H1 (cell line): ENCODE data around the gene COX18. TPM values are rescaled to one million over a fixed set of nuclear protein-coding genes. Genes with fewer than 3 reads are reported as not detected.

Experiments used
- CTCF ChIA-PET: fragments of 300-600 bp; sonication (Branson Sonifier 250); formaldehyde crosslinking; loops from one replicate; lab custom pipeline; 2021; ENCODE audit not compliant: partially characterized antibody; lab: Charles Lee
- POLR2A ChIA-PET: fragments of 300-600 bp; sonication (Branson Sonifier 250); formaldehyde crosslinking; loops from one replicate; lab custom pipeline; 2021; ENCODE audit warnings: inconsistent platforms; ENCODE audit not compliant: partially characterized antibody; lab: Charles Lee
- DNase-seq, 2 experiments: peaks; one replicate each; pipeline versions ENCODE4 v3.0.0 to v3.0.0-alpha.2; 2010 to 2022; ENCODE audit warnings: low spot score in 2 of 2, low read depth in 1 of 2, mixed read lengths in 1 of 2
- FAIRE-seq: peaks from 2 replicates; lab custom pipeline; 2011; peaks lifted over from hg19 to GRCh38; lab: Jason Lieb, UNC
- H2AFZ ChIP-seq: 2 replicates; pipeline ENCODE4 v1.8.1; 2012; ENCODE audit warnings: low read length, inconsistent platforms
- H2AK5ac ChIP-seq: 2 replicates; pipeline ENCODE4 v1.6.1; 2013; ENCODE audit warnings: low read depth, low read length
- H2BK120ac ChIP-seq: replicated peaks from 2 replicates; pipeline ENCODE3; 2013; ENCODE audit warnings: low read depth, low read length, inconsistent platforms
- H2BK12ac ChIP-seq: 2 replicates; pipeline ENCODE4 v1.6.1; 2013; ENCODE audit warnings: low read depth, low read length
- H2BK15ac ChIP-seq: 2 replicates; pipeline ENCODE4 v1.6.1; 2013; ENCODE audit warnings: low read length
- H2BK20ac ChIP-seq: 2 replicates; pipeline ENCODE4 v1.6.1; 2013; ENCODE audit warnings: low read length
- H2BK5ac ChIP-seq: 2 replicates; pipeline ENCODE4 v1.6.1; 2013; ENCODE audit warnings: low read depth, low read length
- H3K14ac ChIP-seq: 2 replicates; pipeline ENCODE4 v1.6.1; 2013; ENCODE audit warnings: inconsistent platforms; ENCODE audit not compliant: insufficient read length
- H3K18ac ChIP-seq: 2 replicates; pipeline ENCODE4 v1.6.1; 2013; ENCODE audit warnings: low read length; ENCODE audit errors: extremely low read depth
- H3K23ac ChIP-seq: 2 replicates; pipeline ENCODE4 v1.6.1; 2013; ENCODE audit warnings: inconsistent platforms; ENCODE audit not compliant: insufficient read length
- H3K23me2 ChIP-seq: 2 replicates; pipeline ENCODE4 v1.6.1; 2013; ENCODE audit warnings: low read depth, low read length
- H3K27ac ChIP-seq: 2 replicates; pipeline ENCODE4 v1.6.1; 2011; ENCODE audit warnings: low read depth, low read length, inconsistent platforms
- H3K27me3 ChIP-seq, 4 experiments: replicated peaks in 1 of 4; 1 replicate in 1 of 4; 2 replicates in 3 of 4; pipeline versions ENCODE4 v1.6.1 to v1.8.1; 2011 to 2013; ENCODE audit warnings: low read length in 3 of 4, mild to moderate bottlenecking in 3 of 4, inconsistent platforms in 2 of 4, mixed read lengths in 2 of 4, moderate library complexity in 1 of 4; ENCODE audit not compliant: control insufficient read depth in 3 of 4, insufficient read depth in 3 of 4; ENCODE audit errors: extremely low read depth in 1 of 4
- H3K36me3 ChIP-seq, 4 experiments: 2 replicates each; pipeline versions ENCODE4 v1.6.1 to v1.8.1; 2011 to 2013; ENCODE audit warnings: mild to moderate bottlenecking in 4 of 4, low read length in 3 of 4, moderate library complexity in 2 of 4, control low read depth in 1 of 4, inconsistent platforms in 1 of 4; ENCODE audit not compliant: insufficient read depth in 4 of 4, control insufficient read depth in 2 of 4
- H3K4ac ChIP-seq: replicated peaks from 2 replicates; pipeline ENCODE3; 2013; ENCODE audit warnings: low read length, low read depth, mixed read lengths, inconsistent platforms; ENCODE audit not compliant: insufficient read length
- H3K4me1 ChIP-seq, 4 experiments: replicated peaks in 1 of 4; 1 replicate in 1 of 4; 2 replicates in 3 of 4; pipeline versions ENCODE4 v1.6.1 to v1.8.1; 2011 to 2013; ENCODE audit warnings: low read length in 3 of 4, inconsistent platforms in 2 of 4, mixed read lengths in 1 of 4; ENCODE audit not compliant: insufficient read depth in 4 of 4, control insufficient read depth in 3 of 4
- H3K4me2 ChIP-seq, 2 experiments: 2 replicates each; pipeline versions ENCODE4 v1.6.1 to v1.8.1; 2011 to 2013; ENCODE audit warnings: low read depth in 2 of 2, low read length in 2 of 2, control low read depth in 1 of 2, inconsistent platforms in 1 of 2, mild to moderate bottlenecking in 1 of 2; ENCODE audit not compliant: insufficient read depth in 1 of 2
- H3K4me3 ChIP-seq, 4 experiments: fragments of 200-600, 300-600 bp in 1 of 4; sonication (generic), shearing (Covaris generic), sonication (Bioruptor Twin) in 1 of 4; 2 replicates each; pipeline versions ENCODE4 v1.5.1 to v1.8.1; 2011 to 2016; ENCODE audit warnings: low read length in 4 of 4, low read depth in 3 of 4, control low read depth in 2 of 4, inconsistent platforms in 2 of 4, mild to moderate bottlenecking in 2 of 4, mixed read lengths in 1 of 4, moderate library complexity in 1 of 4; ENCODE audit not compliant: insufficient read depth in 2 of 4; ENCODE audit errors: extremely low read depth in 1 of 4
- H3K56ac ChIP-seq: replicated peaks from 2 replicates; pipeline ENCODE3; 2013; ENCODE audit warnings: low read depth, mild to moderate bottlenecking, mixed read lengths, low read length, inconsistent platforms; ENCODE audit not compliant: insufficient read length
- H3K79me1 ChIP-seq: 2 replicates; pipeline ENCODE4 v1.6.1; 2013; ENCODE audit warnings: low read depth, low read length, control low read depth
- H3K79me2 ChIP-seq, 2 experiments: 2 replicates each; pipeline versions ENCODE4 v1.6.1 to v1.8.1; 2012 to 2013; ENCODE audit warnings: low read length in 2 of 2, mild to moderate bottlenecking in 2 of 2, inconsistent platforms in 1 of 2; ENCODE audit not compliant: insufficient read depth in 2 of 2, control insufficient read depth in 1 of 2
- H3K9ac ChIP-seq, 4 experiments: replicated peaks in 1 of 4; 1 replicate in 1 of 4; 2 replicates in 3 of 4; pipeline versions ENCODE4 v1.6.1 to v1.8.1; 2011 to 2013; ENCODE audit warnings: low read depth in 3 of 4, low read length in 3 of 4, control low read depth in 2 of 4, mild to moderate bottlenecking in 2 of 4, moderate library complexity in 2 of 4, inconsistent platforms in 1 of 4; ENCODE audit errors: extremely low read depth in 1 of 4
- H3K9me3 ChIP-seq, 2 experiments: 2 replicates each; pipeline versions ENCODE4 v1.6.1 to v1.8.1; 2012 to 2013; ENCODE audit warnings: mild to moderate bottlenecking in 2 of 2, moderate library complexity in 2 of 2, control low read depth in 1 of 2, inconsistent platforms in 1 of 2, low read depth in 1 of 2, low read length in 1 of 2, mixed read lengths in 1 of 2; ENCODE audit not compliant: insufficient read depth in 2 of 2
- H4K20me1 ChIP-seq, 2 experiments: replicated peaks in 1 of 2; 2 replicates each; pipeline versions ENCODE3 to v1.8.1; 2011 to 2013; ENCODE audit warnings: inconsistent platforms in 2 of 2, low read length in 2 of 2, mild to moderate bottlenecking in 1 of 2; ENCODE audit not compliant: insufficient read depth in 2 of 2, control insufficient read depth in 1 of 2
- H4K5ac ChIP-seq: 2 replicates; pipeline ENCODE4 v1.6.1; 2013; ENCODE audit warnings: low read length, low read depth, mixed read lengths, inconsistent platforms; ENCODE audit not compliant: insufficient read length
- H4K8ac ChIP-seq: 2 replicates; pipeline ENCODE4 v1.8.0; 2013; ENCODE audit warnings: mild to moderate bottlenecking, moderate library complexity, low read length, inconsistent platforms; ENCODE audit not compliant: insufficient read depth; ENCODE audit errors: extremely low read depth
- H4K91ac ChIP-seq: replicated peaks from 2 replicates; pipeline ENCODE3; 2013; ENCODE audit warnings: low read length, mixed read lengths, inconsistent platforms; ENCODE audit not compliant: insufficient read length
- JUND ChIP-seq: IDR thresholded peaks from 2 replicates; pipeline ENCODE4 v1.6.1; 2011; ENCODE audit warnings: mild to moderate bottlenecking, improper control_type of control experiment, low read length
- MAFK ChIP-seq: IDR thresholded peaks from 2 replicates; pipeline ENCODE4 v1.6.1; 2012; ENCODE audit warnings: low read depth, mild to moderate bottlenecking, improper control_type of control experiment, low read length
- RBBP5 ChIP-seq: IDR thresholded peaks from 2 replicates; pipeline ENCODE4 v1.7.1; 2012; ENCODE audit warnings: low read depth, mild to moderate bottlenecking, inconsistent platforms, low read length, moderate library complexity, borderline replicate concordance
- RXRA ChIP-seq: IDR thresholded peaks from 2 replicates; pipeline ENCODE4 v1.6.1; 2011; ENCODE audit warnings: low read depth, mild to moderate bottlenecking, low read length, moderate library complexity; ENCODE audit not compliant: insufficient read depth
- TAF7 ChIP-seq: optimal IDR thresholded peaks from 2 replicates; pipeline ENCODE3; 2011; ENCODE audit warnings: low read depth, mild to moderate bottlenecking, inconsistent platforms, low read length, moderate library complexity, borderline replicate concordance
- ZNF274 ChIP-seq: IDR thresholded peaks from 2 replicates; pipeline ENCODE4 v1.7.0; 2012; ENCODE audit warnings: low read length, borderline replicate concordance; ENCODE audit errors: extremely low read depth
- WGBS, 2 experiments: shearing (Covaris generic) in 1 of 2; methylation state at CpG; one replicate each; pipeline versions ENCODE4 v1.1.6 to v1.1.7; 2013 to 2015; ENCODE audit warnings: low lambda C conversion rate in 2 of 2, mixed read lengths in 2 of 2, inconsistent platforms in 1 of 2, low coverage in 1 of 2, missing lambda C conversion rate in 1 of 2; ENCODE audit not compliant: insufficient replicate concordance in 2 of 2, insufficient coverage in 1 of 2, insufficient read length in 1 of 2; ENCODE audit errors: extremely low coverage in 1 of 2, missing lambda C conversion rate in 1 of 2; 5-methylcytosine and 5-hydroxymethylcytosine counted together
- polyA plus RNA-seq, 7 experiments: library from polyadenylated mRNA; depleted of rRNA in 3 of 7; stranded (reverse) in 5 of 7; unstranded in 2 of 7; fragments of >200 nt in 5 of 7; fragments of 200-250 nt in 2 of 7; gene quantifications; 1 replicate in 5 of 7; 2 replicates in 1 of 7; 4 replicates in 1 of 7; pipeline versions ENCODE4 v1.2.1 to v1.2.3, GENCODE V29; 2011 to 2013; ENCODE audit warnings: missing spikeins in 2 of 7, mixed read lengths in 2 of 7
- total RNA-seq: library from RNA; stranded (reverse); fragmentation: NEBNext Ultra II Directional; extraction: Animal tissue kit (Norgen Biotek cat#: 25700); gene quantifications from 2 replicates; pipeline ENCODE4 v1.2.1, GENCODE V29; 2021
- TF ChIP-seq, protein P1 (sequence below): IDR thresholded peaks from 2 replicates; pipeline ENCODE4 v1.6.1; 2011; ENCODE audit warnings: low read depth, mild to moderate bottlenecking, low read length; ENCODE audit not compliant: insufficient read depth
- TF ChIP-seq, protein P2 (sequence below), 3 experiments: IDR thresholded peaks; 1 replicate in 2 of 3; 2 replicates in 1 of 3; pipeline versions ENCODE4 v1.5.1 to v1.6.1; 2011; ENCODE audit warnings: low read length in 3 of 3, mild to moderate bottlenecking in 3 of 3, inconsistent platforms in 2 of 3, low read depth in 1 of 3, moderate library complexity in 1 of 3; ENCODE audit not compliant: insufficient read depth in 1 of 3; ENCODE audit errors: control extremely low read depth in 1 of 3

Gene COX18
- total and polyA plus RNA-seq, 2 of the 8 experiments (the other 6 are each of a cell fraction or from before 2014, with no cell fraction given): 23.0 to 23.7 TPM

DNA sequence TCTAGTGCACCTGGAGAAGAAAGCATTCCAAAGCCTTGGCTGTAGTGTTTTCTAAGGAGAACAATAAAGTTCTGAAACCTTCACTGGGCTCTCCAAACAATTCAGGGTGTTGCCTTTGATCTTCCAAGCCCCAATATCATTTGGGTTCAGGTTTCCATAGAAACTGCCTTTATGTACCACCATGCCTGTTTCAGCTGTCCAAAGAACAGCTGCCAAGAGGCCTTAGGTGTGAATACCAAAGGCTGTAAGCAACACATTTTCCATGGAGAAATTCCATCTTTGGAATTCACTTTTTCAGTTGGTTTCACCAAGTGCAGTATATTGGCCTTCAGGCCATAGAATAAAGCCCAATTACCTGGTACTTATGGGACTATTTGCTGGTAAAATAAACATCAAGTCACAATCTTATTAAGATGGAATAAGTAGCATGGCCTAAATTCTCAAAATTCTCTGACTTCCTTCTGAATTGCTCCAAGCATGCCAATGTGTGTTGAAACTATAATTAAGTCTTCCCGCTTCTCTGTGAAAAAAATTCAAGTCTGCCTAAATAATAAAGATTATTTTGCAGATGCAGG is 61.9 kb downstream of the COX18 start:
- no peak overlapping the region for H2BK12ac ChIP-seq
- H3K9ac ChIP-seq: no peak overlapping the region
- H3K36me3 ChIP-seq: no peaks in the 10 kb centered on the region
- peak; percentile 13 for FAIRE-seq
- no peaks in the 10 kb centered on the region for H3K27me3 ChIP-seq
- no peak overlapping the region for H3K4me3 ChIP-seq
- H3K79me1 ChIP-seq: no peaks in the 10 kb centered on the region
- no peak overlapping the region for H3K23ac ChIP-seq
- no peak overlapping the region for H4K8ac ChIP-seq
- no peak overlapping the region for H2BK20ac ChIP-seq
- H2AFZ ChIP-seq: no peak overlapping the region
- ChIA-PET CTCF (no interaction called here), POLR2A (interaction anchor here (0.5 kb wide), 1 partner anchor 998 kb away, joined by 3 read pairs; no protein-coding TSS in a partner anchor)
- H3K4me1 ChIP-seq: no peaks in the 10 kb centered on the region
- no peak overlapping the region for H3K4me2 ChIP-seq
- 100% methylated on average over 1 of the region's 1 CpG; no CpG with 5 or more reads in 1 of the 2 experiments for WGBS, 2 experiments
- no peak for DNase-seq
- H3K23me2 ChIP-seq: no peaks in the 10 kb centered on the region
- H3K14ac ChIP-seq: no peak overlapping the region
- H3K56ac ChIP-seq: no peak overlapping the region
- H2BK5ac ChIP-seq: no peak overlapping the region
- no peak overlapping the region for H4K91ac ChIP-seq
- H2AK5ac ChIP-seq: no peak overlapping the region
- H3K9me3 ChIP-seq: no peaks in the 10 kb centered on the region
- no peak overlapping the region for H3K18ac ChIP-seq
- no peaks in the 10 kb centered on the region for H3K79me2 ChIP-seq
- H4K5ac ChIP-seq: no peak overlapping the region
- no peak overlapping the region for H3K4ac ChIP-seq
- no peaks in the 10 kb centered on the region for H4K20me1 ChIP-seq
- H3K27ac ChIP-seq: no peak overlapping the region
- TF ChIP-seq MAFK: no peak
- TF ChIP-seq, protein P1, sequence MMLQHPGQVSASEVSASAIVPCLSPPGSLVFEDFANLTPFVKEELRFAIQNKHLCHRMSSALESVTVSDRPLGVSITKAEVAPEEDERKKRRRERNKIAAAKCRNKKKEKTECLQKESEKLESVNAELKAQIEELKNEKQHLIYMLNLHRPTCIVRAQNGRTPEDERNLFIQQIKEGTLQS: no peak
- TF ChIP-seq JUND: no peak
- TF ChIP-seq TAF7: no peak
- TF ChIP-seq, protein P2, sequence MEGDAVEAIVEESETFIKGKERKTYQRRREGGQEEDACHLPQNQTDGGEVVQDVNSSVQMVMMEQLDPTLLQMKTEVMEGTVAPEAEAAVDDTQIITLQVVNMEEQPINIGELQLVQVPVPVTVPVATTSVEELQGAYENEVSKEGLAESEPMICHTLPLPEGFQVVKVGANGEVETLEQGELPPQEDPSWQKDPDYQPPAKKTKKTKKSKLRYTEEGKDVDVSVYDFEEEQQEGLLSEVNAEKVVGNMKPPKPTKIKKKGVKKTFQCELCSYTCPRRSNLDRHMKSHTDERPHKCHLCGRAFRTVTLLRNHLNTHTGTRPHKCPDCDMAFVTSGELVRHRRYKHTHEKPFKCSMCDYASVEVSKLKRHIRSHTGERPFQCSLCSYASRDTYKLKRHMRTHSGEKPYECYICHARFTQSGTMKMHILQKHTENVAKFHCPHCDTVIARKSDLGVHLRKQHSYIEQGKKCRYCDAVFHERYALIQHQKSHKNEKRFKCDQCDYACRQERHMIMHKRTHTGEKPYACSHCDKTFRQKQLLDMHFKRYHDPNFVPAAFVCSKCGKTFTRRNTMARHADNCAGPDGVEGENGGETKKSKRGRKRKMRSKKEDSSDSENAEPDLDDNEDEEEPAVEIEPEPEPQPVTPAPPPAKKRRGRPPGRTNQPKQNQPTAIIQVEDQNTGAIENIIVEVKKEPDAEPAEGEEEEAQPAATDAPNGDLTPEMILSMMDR (IDR thresholded peaks at IDR 0.05; ENCODE audit: control extremely low read depth in 1 of 3, insufficient read depth in 1 of 3, low read depth in 1 of 3, low read length in 3 of 3): no peak
- TF ChIP-seq ZNF274: no peak
- TF ChIP-seq RBBP5: no peak
- no peak for TF ChIP-seq RXRA
- no peak overlapping the region for H2BK120ac ChIP-seq
- no peak overlapping the region for H2BK15ac ChIP-seq
